T-helper 2 cell treated with Interferon-gamma antibody and Interleukin-4, amounts not matched to agents 5 μg/mL and 100 μg/mL, for 36 hours (primary cell): ENCODE measurements around the gene CUL4A.
"Not testable (repeated sequence)": the region's sequence is repeated elsewhere in the genome, so short reads cannot be mapped to it uniquely, and the experiment has no call there.

Source experiments
- DNase-seq: peaks from one replicate; pipeline ENCODE4 v3.0.0; 2021; ENCODE audit warnings: low spot score
- H3K27ac Mint-ChIP-seq: one replicate; pipeline ENCODE4 v1.8.0; 2021; ENCODE audit warnings: mild to moderate bottlenecking, mixed read lengths
- H3K27me3 Mint-ChIP-seq: one replicate; pipeline ENCODE4 v1.8.0; 2021; ENCODE audit warnings: low read depth, mixed read lengths
- H3K36me3 Mint-ChIP-seq: one replicate; pipeline ENCODE4 v1.8.0; 2021; ENCODE audit warnings: low read depth, mixed read lengths
- H3K4me1 Mint-ChIP-seq: one replicate; pipeline ENCODE4 v1.8.0; 2021; ENCODE audit warnings: low read depth, mixed read lengths
- H3K4me3 Mint-ChIP-seq: one replicate; pipeline ENCODE4 v1.8.0; 2022; ENCODE audit warnings: mild to moderate bottlenecking, moderate library complexity, mixed read lengths
- H3K9me3 Mint-ChIP-seq: one replicate; pipeline ENCODE4 v1.8.0; 2021; ENCODE audit warnings: mixed read lengths

The CUL4A gene

DNA sequence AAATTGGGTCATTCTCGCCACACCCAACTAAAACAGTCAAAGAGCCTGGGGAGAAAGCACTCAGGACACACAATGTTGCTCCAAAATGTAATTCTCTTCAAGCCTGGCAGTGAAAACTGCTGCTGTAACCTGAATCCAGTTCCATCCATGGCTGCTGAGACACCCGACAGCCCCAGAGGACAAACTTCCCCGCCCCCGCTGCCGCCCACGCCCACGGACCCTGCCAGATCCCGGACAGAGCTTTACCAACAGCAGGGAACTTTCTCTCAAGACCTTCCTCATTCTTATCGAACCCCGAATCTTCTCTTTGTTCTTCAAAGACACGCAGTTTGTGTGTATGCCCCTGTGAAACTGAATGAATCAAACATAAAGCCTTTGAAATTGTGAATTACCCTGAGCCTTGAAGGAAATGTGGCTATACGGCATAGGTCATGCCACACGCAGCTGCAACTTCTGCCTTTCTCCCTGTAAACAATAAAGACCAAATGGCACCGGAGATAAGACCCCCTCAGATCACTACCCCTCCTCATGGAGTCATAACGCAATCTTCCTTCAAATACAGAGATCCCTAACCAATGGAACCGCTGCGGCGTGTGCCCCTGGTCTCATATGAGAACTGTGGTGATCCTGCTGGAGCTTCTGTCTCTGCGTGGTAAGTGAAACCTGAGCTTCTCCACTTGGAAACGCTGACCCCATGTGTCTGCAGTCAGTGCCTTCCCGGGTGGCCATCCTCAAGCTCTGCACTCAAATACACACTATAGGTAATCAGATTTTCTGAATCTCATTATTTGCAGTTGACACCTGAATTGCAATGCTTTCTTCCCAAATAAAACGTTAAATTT, 82.8 kb downstream of the CUL4A start:
- H3K9me3 Mint-ChIP-seq: peaks cover 5% of the 10 kb centered on the region
- H3K27ac Mint-ChIP-seq: peak overlapping the region; percentile 56
- H3K27me3 Mint-ChIP-seq: peaks cover 51% of the 10 kb centered on the region
- peak overlapping the region; percentile 66 for H3K4me3 Mint-ChIP-seq
- H3K4me1 Mint-ChIP-seq: peaks cover 20% of the 10 kb centered on the region
- H3K36me3 Mint-ChIP-seq: peaks cover 2% of the 10 kb centered on the region
- peak; percentile 42 for DNase-seq

DNA sequence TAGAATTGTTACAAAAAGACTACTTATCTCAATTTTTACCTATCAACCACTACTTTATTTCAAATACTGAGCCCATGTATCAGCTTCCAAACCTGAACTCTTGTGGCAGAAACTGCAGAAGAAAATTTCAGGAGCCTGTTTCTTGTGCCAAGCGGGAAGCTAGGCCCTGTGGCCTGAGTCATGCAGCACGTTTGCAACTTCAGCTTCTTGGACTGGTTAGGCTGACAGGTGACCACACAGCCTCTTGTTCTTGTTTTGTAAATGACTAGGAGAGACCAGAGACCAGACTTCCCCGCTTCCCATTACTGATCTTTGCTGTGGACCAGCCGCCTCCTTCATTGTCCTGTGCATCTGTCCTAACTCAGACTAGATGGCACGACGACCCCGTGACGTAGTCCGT, 84.3 kb downstream of the CUL4A start:
- H3K27ac Mint-ChIP-seq: no peak overlapping the region
- peaks cover 32% of the 10 kb centered on the region for H3K4me1 Mint-ChIP-seq
- peaks cover 53% of the 10 kb centered on the region for H3K27me3 Mint-ChIP-seq
- H3K9me3 Mint-ChIP-seq: peaks cover 5% of the 10 kb centered on the region
- no peak overlapping the region for H3K4me3 Mint-ChIP-seq
- H3K36me3 Mint-ChIP-seq: peaks cover 5% of the 10 kb centered on the region
- no peak for DNase-seq

DNA sequence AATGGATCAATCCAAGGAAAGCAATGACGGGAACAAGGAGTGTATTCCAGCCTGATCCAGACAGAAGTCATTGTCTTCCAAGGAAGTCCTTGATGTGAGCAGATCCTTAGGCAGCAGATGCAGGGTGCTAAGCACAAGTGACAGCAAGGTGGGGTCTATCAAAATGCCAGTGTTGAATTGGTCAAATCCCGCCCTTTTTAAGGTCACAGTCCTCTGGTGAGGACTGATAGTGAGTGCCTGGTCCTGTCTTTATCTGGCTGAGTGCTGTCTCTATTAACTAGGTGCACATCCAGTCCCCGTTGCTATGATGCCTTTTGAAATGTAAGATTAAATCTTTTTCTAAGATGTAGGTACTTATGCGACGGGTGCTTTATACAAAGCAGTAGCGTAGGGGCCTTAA, 86.4 kb downstream of the CUL4A start:
- Mint-ChIP-seq H3K4me1 (peaks cover 35% of the 10 kb centered on the region), H3K27me3 (peaks cover 43% of the 10 kb centered on the region), H3K36me3 (peaks cover 6% of the 10 kb centered on the region), H3K27ac (peak overlapping the region; percentile 67), H3K9me3 (peaks cover 5% of the 10 kb centered on the region), H3K4me3 (peak overlapping the region; percentile 98)
- no peak for DNase-seq

DNA sequence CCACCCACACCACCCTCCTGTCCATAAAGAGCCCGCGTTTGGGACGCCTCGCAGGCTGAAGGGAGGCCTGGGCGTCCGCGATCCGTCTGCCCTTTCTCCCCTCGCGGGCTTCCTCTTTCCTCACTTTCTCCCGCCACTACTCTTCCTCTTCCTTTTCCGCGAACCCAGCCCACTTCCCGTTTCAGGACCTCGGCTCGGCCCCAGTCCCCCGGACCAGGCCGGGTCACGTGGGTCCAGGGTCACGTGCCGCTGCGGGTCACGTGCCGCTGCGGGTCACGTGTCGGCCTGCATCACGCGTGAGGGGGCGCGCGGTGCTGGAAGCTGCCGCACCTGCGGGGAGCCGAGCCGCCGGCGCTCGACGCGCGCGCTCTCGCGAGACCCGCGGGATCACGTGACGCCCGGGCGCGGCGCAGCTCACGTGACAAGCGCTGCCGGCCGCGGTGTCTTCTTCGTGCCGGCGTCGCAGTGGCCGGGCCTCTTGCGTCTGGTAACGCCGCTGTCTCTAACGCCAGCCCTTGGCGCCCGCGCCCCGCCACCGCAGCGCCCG, 87.5 kb downstream of the CUL4A start, which contains the start of gene LAMP1:
Gene LAMP1, plus strand, starts transcription at position 417 of the 547 bp plus-strand sequence. CDS start 196 bp downstream, outside the sequence.
- Mint-ChIP-seq H3K27me3 (peaks cover 32% of the 10 kb centered on the region), H3K4me1 (peaks cover 34% of the 10 kb centered on the region), H3K27ac (peak within 1 kb of the TSS; percentile 99), H3K9me3 (peaks cover 5% of the 10 kb centered on the region), H3K4me3 (peak within 1 kb of the TSS; percentile 98), H3K36me3 (peaks cover 6% of the 10 kb centered on the region)
- DNase-seq: peak; percentile 99

DNA sequence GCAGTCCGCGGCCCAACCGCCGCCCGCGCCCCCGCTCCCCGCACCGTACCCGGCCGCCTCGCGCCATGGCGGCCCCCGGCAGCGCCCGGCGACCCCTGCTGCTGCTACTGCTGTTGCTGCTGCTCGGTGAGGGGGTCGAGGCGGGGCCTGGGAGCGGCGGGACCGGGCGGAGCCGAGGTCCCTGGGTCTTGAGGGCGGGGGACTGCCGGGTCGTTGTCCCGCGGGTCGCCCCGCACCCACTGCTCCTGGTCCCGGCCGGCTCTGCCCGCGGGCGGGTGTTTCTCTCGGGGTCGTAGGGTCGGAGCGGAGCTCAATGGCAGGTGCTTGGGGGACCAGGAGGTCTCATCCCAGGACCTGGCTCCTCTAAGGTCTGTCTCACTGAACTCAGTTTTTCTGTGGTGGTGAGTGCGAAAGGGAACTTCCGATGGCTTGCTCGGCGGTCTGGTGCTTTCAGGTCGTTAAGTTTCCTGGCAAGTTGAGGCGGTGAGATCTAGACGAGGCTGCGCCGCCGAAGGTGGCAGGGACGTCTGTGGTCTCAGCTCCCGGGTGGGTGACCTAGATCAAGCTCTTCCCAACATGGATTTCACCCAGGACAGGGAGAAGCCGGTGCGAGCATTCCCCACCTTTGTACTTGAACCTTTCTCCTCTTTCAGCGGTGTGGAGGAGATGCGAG, 88.1 kb downstream of the CUL4A start:
- Mint-ChIP-seq H3K4me1 (peaks cover 28% of the 10 kb centered on the region), H3K36me3 (peaks cover 6% of the 10 kb centered on the region), H3K27me3 (peaks cover 25% of the 10 kb centered on the region), H3K27ac (peak overlapping the region; percentile 97), H3K4me3 (peak overlapping the region; percentile 96), H3K9me3 (peaks cover 5% of the 10 kb centered on the region)
- peak; percentile 48 for DNase-seq

DNA sequence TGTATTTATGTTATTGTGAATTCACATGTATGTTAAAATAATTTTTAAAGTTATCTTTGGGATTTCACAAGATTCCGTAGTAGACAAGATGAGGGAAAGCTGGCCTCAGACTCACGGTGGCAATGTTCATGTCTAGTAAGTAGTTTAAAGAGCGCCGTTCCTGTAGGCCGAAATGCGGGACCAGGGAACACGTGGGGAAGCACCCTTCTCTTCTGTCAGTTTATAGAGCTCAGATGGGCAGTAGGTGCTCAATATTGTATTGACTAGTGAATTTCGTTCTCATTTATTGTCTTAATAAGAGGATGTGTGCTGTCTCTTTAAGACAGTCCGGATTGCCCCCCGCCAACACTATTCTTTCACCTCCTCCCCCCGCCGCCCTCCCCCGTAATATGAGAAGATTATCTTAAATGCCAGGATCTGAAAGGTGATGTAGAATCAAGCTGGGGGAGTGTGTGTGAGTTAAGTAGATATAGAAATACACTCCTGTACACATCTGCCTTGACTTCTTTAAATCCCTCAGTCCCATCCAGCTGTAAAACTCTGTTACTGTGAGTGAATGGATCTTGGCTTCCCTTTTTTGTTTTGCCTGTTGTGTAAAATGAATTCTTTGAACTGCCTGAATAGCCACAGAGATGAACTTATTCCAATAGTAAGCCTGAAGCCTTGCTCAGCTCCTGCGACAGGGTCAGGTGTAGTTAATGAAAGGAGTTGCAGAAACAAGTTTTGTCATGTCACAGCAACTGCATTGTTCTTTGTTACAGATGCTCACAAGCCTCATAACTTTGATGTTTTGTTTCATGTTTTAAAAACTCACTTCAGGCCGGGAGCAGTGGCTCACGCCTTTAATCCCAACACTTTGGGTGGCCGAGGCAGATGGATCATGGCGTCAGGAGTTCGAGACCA, 88.9 kb downstream of the CUL4A start:
- H3K36me3 Mint-ChIP-seq: peaks cover 6% of the 10 kb centered on the region
- H3K9me3 Mint-ChIP-seq: peaks cover 5% of the 10 kb centered on the region
- DNase-seq: no peak
- peaks cover 23% of the 10 kb centered on the region for H3K27me3 Mint-ChIP-seq
- peaks cover 26% of the 10 kb centered on the region for H3K4me1 Mint-ChIP-seq
- H3K27ac Mint-ChIP-seq: peak overlapping the region; percentile 97
- H3K4me3 Mint-ChIP-seq: peak overlapping the region; percentile 96

DNA sequence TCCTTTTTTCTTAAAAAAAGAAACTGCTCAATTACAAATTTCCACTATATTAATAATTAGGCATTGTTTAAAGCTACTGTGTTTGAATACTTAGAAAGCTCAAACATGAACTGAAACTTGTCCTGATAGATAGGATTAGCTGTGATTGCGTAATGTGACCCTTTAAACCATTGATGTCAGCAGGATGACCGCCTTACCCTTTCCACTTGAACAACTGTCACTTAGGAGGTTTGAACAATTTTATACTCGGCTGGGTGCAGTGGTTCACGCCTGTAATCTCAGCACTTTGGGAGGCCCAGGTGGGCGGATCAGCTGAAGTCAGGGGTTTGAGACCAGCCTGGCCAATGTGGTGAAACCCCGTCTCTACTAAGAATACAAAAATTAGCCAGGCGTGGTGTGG, 90.5 kb downstream of the CUL4A start:
- Mint-ChIP-seq H3K9me3 (peaks cover 5% of the 10 kb centered on the region), H3K27ac (no peak overlapping the region), H3K27me3 (peaks cover 12% of the 10 kb centered on the region), H3K4me3 (no peak overlapping the region), H3K4me1 (peaks cover 27% of the 10 kb centered on the region), H3K36me3 (peaks cover 6% of the 10 kb centered on the region)
- DNase-seq: no peak

DNA sequence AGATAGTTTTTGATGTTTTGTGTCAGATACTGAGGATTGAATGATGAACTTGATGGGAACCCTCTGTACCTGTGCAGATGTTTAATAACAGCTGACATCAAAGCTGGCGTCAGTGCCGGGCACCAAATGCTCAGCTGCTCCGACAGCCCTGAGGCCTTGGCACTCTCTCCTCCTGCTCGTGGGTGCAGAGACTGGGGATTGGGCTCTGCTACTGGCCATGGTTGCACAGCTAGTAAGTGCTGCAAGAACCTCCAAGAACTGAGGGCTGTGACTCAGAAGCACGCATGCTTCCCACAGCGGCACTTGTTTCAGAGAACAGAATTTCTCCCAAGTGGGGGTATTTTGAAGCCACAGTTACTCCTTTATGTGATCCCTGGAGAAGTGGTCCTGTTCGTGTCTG, 93.6 kb downstream of the CUL4A start:
- Mint-ChIP-seq H3K4me3 (no peak overlapping the region), H3K36me3 (peaks cover 7% of the 10 kb centered on the region), H3K4me1 (peaks cover 13% of the 10 kb centered on the region), H3K27me3 (no peaks in the 10 kb centered on the region), H3K27ac (no peak overlapping the region), H3K9me3 (no peaks in the 10 kb centered on the region)
- DNase-seq: no peak

DNA sequence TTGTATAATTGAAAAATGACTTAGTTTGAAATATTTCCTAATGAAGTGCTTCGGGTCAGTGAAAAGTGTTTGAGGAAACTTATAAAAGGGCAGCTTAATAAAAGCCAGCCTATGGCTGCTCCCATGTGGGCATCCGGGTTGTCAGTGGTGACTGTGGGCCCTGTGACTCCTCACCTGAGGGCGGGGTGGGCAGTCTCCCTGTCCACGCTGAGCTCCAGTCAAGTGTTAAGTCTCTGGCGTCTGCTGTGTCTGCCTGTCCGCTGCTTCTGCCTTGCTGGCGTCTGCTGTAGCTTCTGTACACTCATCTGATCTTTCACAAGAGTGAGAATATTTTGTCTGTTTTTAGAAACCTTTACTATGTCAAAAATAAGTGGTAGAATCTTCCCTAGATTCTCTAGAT, 94.7 kb downstream of the CUL4A start:
- Mint-ChIP-seq H3K4me1 (peaks cover 5% of the 10 kb centered on the region), H3K27me3 (no peaks in the 10 kb centered on the region), H3K4me3 (no peak overlapping the region), H3K27ac (no peak overlapping the region), H3K36me3 (peaks cover 2% of the 10 kb centered on the region), H3K9me3 (no peaks in the 10 kb centered on the region)
- no peak for DNase-seq

DNA sequence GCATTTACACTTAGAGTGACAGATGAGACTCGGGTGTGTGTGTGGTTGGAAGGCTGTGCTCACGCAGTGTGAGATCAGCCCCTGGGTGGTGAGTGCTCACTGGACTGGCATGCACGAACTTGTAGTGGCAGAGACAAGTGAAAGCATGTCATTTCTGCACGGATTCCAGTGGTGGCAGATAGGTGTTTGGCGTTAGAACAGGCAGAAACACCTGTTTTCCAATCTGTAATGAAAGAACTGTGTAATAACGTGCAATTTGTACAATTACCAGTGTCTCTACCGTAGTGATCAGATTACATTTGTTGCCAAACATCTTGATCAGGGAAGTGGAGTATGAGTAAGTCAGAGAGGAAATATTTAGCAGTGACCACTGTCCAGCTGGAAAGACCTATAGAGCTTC, 95.8 kb downstream of the CUL4A start:
- H3K36me3 Mint-ChIP-seq: peaks cover 6% of the 10 kb centered on the region
- H3K27ac Mint-ChIP-seq: no peak overlapping the region
- no peaks in the 10 kb centered on the region for H3K27me3 Mint-ChIP-seq
- H3K4me3 Mint-ChIP-seq: no peak overlapping the region
- no peak for DNase-seq
- H3K9me3 Mint-ChIP-seq: no peaks in the 10 kb centered on the region
- peaks cover 5% of the 10 kb centered on the region for H3K4me1 Mint-ChIP-seq

DNA sequence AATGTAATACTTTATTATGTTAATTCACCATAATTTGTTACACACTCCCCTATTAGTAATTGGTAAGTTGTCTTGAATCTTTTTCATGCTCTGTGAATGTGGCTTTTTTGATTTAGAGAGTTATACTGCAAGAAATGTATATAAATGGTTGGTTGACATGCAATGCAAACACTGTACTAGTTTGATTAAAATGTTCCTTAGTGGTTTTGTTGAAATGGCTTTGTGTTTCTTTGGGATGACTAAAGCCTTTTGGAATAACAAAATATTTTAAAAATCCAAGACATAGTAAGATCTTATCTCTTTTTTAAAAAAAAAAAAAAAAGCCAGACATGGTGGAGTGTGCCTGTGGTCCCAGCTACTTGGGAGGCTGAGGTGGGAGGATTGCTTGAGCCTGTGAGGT, 98.1 kb downstream of the CUL4A start:
- H3K9me3 Mint-ChIP-seq: no peaks in the 10 kb centered on the region
- peaks cover 1% of the 10 kb centered on the region for H3K4me1 Mint-ChIP-seq
- DNase-seq: no peak
- no peaks in the 10 kb centered on the region for H3K27me3 Mint-ChIP-seq
- peaks cover 12% of the 10 kb centered on the region for H3K36me3 Mint-ChIP-seq
- no peak overlapping the region for H3K27ac Mint-ChIP-seq
- no peak overlapping the region for H3K4me3 Mint-ChIP-seq

DNA sequence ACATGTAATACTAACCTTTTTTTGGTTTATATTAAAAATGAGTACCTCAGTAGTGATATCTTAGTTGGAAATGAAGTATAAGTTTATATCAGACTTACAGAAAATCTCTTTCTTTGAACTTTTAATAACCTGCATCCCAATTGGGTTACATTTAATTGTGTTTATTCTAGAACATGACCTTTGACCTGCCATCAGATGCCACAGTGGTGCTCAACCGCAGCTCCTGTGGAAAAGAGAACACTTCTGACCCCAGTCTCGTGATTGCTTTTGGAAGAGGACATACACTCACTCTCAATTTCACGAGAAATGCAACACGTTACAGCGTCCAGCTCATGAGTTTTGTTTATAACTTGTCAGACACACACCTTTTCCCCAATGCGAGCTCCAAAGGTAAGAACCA, 100.1 kb downstream of the CUL4A start:
- Mint-ChIP-seq H3K27ac (no peak overlapping the region), H3K9me3 (no peaks in the 10 kb centered on the region), H3K4me3 (no peak overlapping the region), H3K27me3 (no peaks in the 10 kb centered on the region), H3K36me3 (peaks cover 15% of the 10 kb centered on the region), H3K4me1 (no peaks in the 10 kb centered on the region)
- no peak for DNase-seq

DNA sequence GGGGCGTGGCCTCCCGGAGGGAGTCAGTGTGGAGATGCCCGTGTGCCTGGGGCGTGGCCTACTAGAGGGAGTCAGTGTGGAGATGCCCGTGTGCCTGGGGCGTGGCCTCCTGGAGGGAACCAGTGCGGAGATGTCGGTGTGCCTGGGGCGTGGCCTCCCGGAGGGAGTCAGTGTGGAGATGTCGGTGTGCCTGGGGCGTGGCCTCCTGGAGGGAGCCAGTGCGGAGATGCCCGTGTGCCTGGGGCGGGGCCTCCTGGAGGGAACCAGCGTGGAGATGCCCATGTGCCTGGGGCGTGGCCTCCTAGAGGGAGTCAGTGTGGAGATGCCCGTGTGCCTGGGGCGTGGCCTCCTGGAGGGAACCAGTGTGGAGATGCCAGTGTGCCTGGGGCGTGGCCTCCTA, 104.7 kb downstream of the CUL4A start:
- H3K9me3 Mint-ChIP-seq, DNase-seq, H3K27me3 Mint-ChIP-seq, H3K4me3 Mint-ChIP-seq, H3K4me1 Mint-ChIP-seq, H3K27ac Mint-ChIP-seq: not testable (repeated sequence)
- H3K36me3 Mint-ChIP-seq: peaks cover 20% of the 10 kb centered on the region
